MM.1S (cell line): Measurements from ENCODE around the gene DDX24.

Experiments used
- DNase-seq: peaks from one replicate; pipeline ENCODE4 v3.0.0-alpha.2; 2015
- H2AFZ ChIP-seq: fragments of 300-600 bp; sonication (generic); 2 replicates; pipeline ENCODE4 v1.6.0; 2016; ENCODE audit warnings: antibody characterized with exemption, low read length
- H3F3A ChIP-seq: fragments of 300-600 bp; sonication (generic); 2 replicates; pipeline ENCODE4 v1.6.1; 2016; ENCODE audit warnings: mild to moderate bottlenecking, antibody characterized with exemption, low read length, moderate library complexity, mixed read lengths; ENCODE audit not compliant: insufficient read depth
- H3K27ac ChIP-seq: fragments of 300-600 bp; sonication (generic); 2 replicates; pipeline ENCODE4 v1.5.1; 2016; ENCODE audit warnings: mild to moderate bottlenecking, low read length
- H3K27me3 ChIP-seq: fragments of 300-600 bp; sonication (generic); replicated peaks from 2 replicates; pipeline ENCODE4 v1.6.0; 2016; ENCODE audit warnings: low read length; ENCODE audit not compliant: insufficient read depth
- H3K36me3 ChIP-seq: fragments of 300-600 bp; sonication (generic); replicated peaks from 2 replicates; pipeline ENCODE4 v1.6.1; 2016; ENCODE audit warnings: mild to moderate bottlenecking, low read length, mixed read lengths; ENCODE audit not compliant: insufficient read depth
- H3K4me1 ChIP-seq: fragments of 300-600 bp; sonication (generic); 2 replicates; pipeline ENCODE4 v1.6.1; 2016; ENCODE audit warnings: low read length, mixed read lengths
- H3K4me2 ChIP-seq: fragments of 300-600 bp; sonication (generic); 2 replicates; pipeline ENCODE4 v1.6.0; 2016; ENCODE audit warnings: low read depth, low read length
- H3K4me3 ChIP-seq: fragments of 300-600 bp; sonication (generic); 2 replicates; pipeline ENCODE4 v1.5.1; 2016; ENCODE audit warnings: low read length, mixed read lengths
- H3K79me2 ChIP-seq: fragments of 300-600 bp; sonication (generic); 2 replicates; pipeline ENCODE4 v1.6.1; 2016; ENCODE audit warnings: mixed run types, low read length, mixed read lengths
- H3K9ac ChIP-seq: fragments of 300-600 bp; sonication (generic); 2 replicates; pipeline ENCODE4 v1.6.1; 2016; ENCODE audit warnings: low read length, mixed read lengths
- H3K9me2 ChIP-seq: fragments of 300-600 bp; sonication (generic); replicated peaks from 2 replicates; pipeline ENCODE4 v1.6.1; 2016; ENCODE audit warnings: mild to moderate bottlenecking, low read length, mixed read lengths; ENCODE audit not compliant: insufficient read depth
- H3K9me3 ChIP-seq: fragments of 300-600 bp; sonication (generic); replicated peaks from 2 replicates; pipeline ENCODE4 v1.6.1; 2016; ENCODE audit warnings: mild to moderate bottlenecking, low read length, mixed read lengths; ENCODE audit not compliant: insufficient read depth
- H4K20me1 ChIP-seq: fragments of 300-600 bp; sonication (generic); 2 replicates; pipeline ENCODE4 v1.6.1; 2016; ENCODE audit warnings: mild to moderate bottlenecking, low read length, moderate library complexity, mixed read lengths; ENCODE audit not compliant: insufficient read depth
- EZH2 ChIP-seq: fragments of 300-600 bp; sonication (generic); optimal IDR thresholded peaks from 2 replicates; pipeline ENCODE3; 2017; ENCODE audit warnings: low read depth, mild to moderate bottlenecking, antibody characterized with exemption, low read length, mixed read lengths
- EZH2phosphoT487 ChIP-seq: fragments of 300-600 bp; sonication (generic); IDR thresholded peaks from 2 replicates; pipeline ENCODE4 v1.6.1; 2018; ENCODE audit warnings: antibody characterized with exemption, low read length
- TF ChIP-seq, protein P1 (sequence below): fragments of 300-600 bp; sonication (generic); IDR thresholded peaks from 2 replicates; pipeline ENCODE4 v1.5.1; 2016; ENCODE audit warnings: antibody characterized with exemption, low read length, mixed read lengths

Gene DDX24

DNA sequence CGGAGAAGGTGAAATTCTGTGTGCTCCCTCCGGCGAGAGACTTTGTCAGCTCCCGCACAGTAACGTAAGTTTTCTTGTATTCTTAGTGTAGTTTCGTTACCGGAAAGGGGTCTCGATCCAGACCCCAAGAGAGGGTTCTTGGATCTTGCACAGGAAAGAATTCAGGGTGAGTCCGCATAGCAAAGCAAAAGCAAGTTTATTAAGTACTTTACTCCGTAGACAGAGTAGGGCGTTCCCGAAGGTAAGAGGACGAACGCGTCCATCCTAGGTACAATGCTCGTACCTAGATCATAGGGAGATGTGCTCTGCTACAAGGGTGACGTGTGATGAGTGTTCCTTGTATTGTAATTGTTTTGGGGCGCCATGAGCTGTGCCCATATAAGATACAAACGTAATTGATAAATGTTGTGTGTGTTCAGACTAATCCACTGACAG lies 401 bp upstream of the DDX24 start:
- peak; percentile 41 for DNase-seq

DNA sequence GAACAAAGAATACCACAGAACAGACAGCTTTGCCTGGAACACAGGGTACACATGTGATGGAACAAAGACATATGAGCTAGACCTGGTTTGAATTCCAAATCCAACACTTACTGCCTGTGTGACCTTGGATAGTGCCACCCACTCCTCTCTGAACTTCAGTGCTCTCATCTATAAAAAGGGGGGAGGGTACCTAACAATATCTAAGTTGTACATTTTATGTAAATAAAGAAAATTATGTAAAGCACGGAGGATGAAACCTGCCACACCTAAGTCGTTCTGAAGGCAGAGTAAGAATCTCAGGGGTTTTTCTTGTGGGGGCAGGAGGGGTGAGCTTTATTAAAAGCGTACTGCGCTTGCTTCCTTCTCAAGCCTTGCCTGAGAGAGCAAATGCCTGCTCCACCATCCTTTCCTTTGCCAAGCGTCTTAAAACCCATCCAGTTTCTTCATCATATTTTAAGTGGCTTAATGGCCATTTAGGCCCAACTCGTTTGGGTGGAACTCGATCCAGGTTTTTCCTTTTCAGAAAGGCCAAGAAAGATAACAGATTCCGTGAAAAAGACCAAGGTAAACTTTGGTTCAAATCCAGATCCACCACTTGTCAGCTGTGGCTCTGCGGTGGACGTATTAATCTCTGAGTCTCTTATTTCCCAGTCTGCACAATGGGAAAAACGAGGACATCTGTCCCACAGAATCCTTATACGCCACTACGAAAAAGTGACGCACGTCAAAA lies 946 bp downstream of the DDX24 start:
- peak overlapping the region; percentile 83 for H3K4me2 ChIP-seq
- no peak for DNase-seq
- H2AFZ ChIP-seq = no peak overlapping the region
- H3K4me3 ChIP-seq = peak overlapping the region; percentile 83
- peak overlapping the region; percentile 95 for H3K9ac ChIP-seq
- H3K36me3 ChIP-seq = no peaks in the 10 kb centered on the region
- H3K27me3 ChIP-seq = no peaks in the 10 kb centered on the region
- peaks cover 76% of the 10 kb centered on the region for H3K79me2 ChIP-seq
- no peaks in the 10 kb centered on the region for H3K9me2 ChIP-seq
- TF ChIP-seq, protein P1, sequence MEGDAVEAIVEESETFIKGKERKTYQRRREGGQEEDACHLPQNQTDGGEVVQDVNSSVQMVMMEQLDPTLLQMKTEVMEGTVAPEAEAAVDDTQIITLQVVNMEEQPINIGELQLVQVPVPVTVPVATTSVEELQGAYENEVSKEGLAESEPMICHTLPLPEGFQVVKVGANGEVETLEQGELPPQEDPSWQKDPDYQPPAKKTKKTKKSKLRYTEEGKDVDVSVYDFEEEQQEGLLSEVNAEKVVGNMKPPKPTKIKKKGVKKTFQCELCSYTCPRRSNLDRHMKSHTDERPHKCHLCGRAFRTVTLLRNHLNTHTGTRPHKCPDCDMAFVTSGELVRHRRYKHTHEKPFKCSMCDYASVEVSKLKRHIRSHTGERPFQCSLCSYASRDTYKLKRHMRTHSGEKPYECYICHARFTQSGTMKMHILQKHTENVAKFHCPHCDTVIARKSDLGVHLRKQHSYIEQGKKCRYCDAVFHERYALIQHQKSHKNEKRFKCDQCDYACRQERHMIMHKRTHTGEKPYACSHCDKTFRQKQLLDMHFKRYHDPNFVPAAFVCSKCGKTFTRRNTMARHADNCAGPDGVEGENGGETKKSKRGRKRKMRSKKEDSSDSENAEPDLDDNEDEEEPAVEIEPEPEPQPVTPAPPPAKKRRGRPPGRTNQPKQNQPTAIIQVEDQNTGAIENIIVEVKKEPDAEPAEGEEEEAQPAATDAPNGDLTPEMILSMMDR = no peak
- TF ChIP-seq EZH2 = no peak
- no peak for TF ChIP-seq EZH2phosphoT487
- H3K4me1 ChIP-seq = peaks cover 13% of the 10 kb centered on the region; the same call in 1 of the 2 replicates
- no peaks in the 10 kb centered on the region for H3K9me3 ChIP-seq
- H3K27ac ChIP-seq = peak overlapping the region; percentile 88
- H4K20me1 ChIP-seq = no peaks in the 10 kb centered on the region; the same call in 1 of the 2 replicates
- H3F3A ChIP-seq = peaks cover 5% of the 10 kb centered on the region; the same call in 1 of the 2 replicates

More for the DNA sequence above, 401 bp upstream of the DDX24 start:
- H3K9me2 ChIP-seq = no peaks in the 10 kb centered on the region
- H3K4me1 ChIP-seq = peaks cover 13% of the 10 kb centered on the region; the same call in 1 of the 2 replicates
- no peaks in the 10 kb centered on the region for H3K27me3 ChIP-seq
- 0 out of 2 replicates have a peak, but pooled peaks cover 5% of the 10 kb centered on the region for H3F3A ChIP-seq
- TF ChIP-seq EZH2phosphoT487 (no peak), EZH2 (no peak)
- TF ChIP-seq, protein P1 = no peak
- H3K79me2 ChIP-seq = peaks cover 63% of the 10 kb centered on the region
- H4K20me1 ChIP-seq = no peaks in the 10 kb centered on the region; the same call in 1 of the 2 replicates
- peak overlapping the region; percentile 83 for H2AFZ ChIP-seq
- peak overlapping the region; percentile 83 for H3K4me3 ChIP-seq
- H3K36me3 ChIP-seq = no peaks in the 10 kb centered on the region
- peak overlapping the region; percentile 78 for H3K4me2 ChIP-seq
- peak overlapping the region; percentile 88 for H3K27ac ChIP-seq
- H3K9me3 ChIP-seq = no peaks in the 10 kb centered on the region
- H3K9ac ChIP-seq = peak overlapping the region; percentile 95

DNA sequence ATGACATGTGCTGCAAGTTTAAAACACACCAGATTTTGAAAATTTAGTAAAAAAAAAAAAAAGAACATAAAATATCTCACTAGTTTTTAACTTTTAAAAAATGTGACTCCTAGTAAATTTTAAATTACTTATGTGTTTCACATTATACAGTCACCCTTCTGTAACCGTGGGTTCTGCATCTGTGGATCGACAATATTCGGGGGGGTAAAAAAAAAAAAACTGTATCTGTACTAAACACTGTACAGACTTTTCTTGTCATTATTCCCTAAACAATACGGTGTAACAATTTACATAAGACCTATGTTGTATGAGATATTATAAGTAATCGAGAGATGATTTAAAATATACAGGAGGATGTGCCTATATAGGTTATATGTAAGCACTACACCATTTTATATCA lies 3.2 kb downstream of the DDX24 start:
- Histone ChIP-seq H3K27me3 (no peaks in the 10 kb centered on the region), H3K9ac (no peak overlapping the region), H2AFZ (no peak overlapping the region), H3K79me2 (peaks cover 92% of the 10 kb centered on the region), H3K27ac (no peak overlapping the region), H3K36me3 (no peaks in the 10 kb centered on the region; the same call in 1 of the 2 replicates), H3K4me3 (no peak overlapping the region), H3K4me2 (peak overlapping the region; percentile 43; the same call in 1 of the 2 replicates), H4K20me1 (no peaks in the 10 kb centered on the region; the same call in 1 of the 2 replicates), H3K9me2 (no peaks in the 10 kb centered on the region), H3F3A (peaks cover 5% of the 10 kb centered on the region; the same call in 1 of the 2 replicates), H3K4me1 (peaks cover 13% of the 10 kb centered on the region; the same call in 1 of the 2 replicates), H3K9me3 (no peaks in the 10 kb centered on the region)
- no peak for DNase-seq
- TF ChIP-seq, protein P1 = no peak
- TF ChIP-seq EZH2phosphoT487 (no peak), EZH2 (no peak)
